GM19240 (cell line): ENCODE results near the gene ABHD14A.
"Not testable (repeated sequence)": the region's sequence is repeated elsewhere in the genome, so short reads cannot be mapped to it uniquely, and the experiment has no call there.

Experiments
- DNase-seq: peaks from one replicate; pipeline ENCODE4 v3.0.0; 2011; ENCODE audit warnings: low spot score; ENCODE audit not compliant: insufficient read length

The ABHD14A gene

GRCh38 chr3:51970606-51971300 is 4.1 kb upstream of the ABHD14A start:
- no peak for DNase-seq

DNA sequence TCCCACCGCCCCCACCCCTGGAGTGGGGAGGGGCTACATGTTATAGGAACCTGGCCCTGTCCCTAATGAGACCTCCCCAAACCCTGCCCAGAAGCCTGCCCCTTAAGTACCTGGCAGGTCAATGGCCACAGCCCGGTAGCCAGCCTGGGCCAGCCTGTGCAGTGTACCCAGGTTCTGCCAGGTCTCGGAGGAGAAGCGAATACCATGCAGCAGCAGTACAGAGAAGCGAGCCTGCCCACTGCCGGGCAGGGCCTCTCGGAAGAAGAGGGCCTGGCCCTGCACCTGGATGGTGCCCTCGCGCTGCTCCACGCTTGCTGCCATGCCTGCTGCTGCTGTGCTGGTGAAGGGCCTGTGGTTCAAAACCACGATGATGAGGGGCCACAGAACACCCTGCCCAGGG is 3.5 kb upstream of the ABHD14A start:
- DNase-seq, result no peak

GRCh38 chr3:51974277-51974962 is 444 bp upstream of the ABHD14A start:
- DNase-seq, result no peak

- DNase-seq, result no peak
These were observed 1.1 kb downstream of the ABHD14A start for GRCh38 chr3:51975852-51976549.

GRCh38 chr3:51977446-51978142 is 2.7 kb downstream of the ABHD14A start:
- DNase-seq, result no peak

GRCh38 chr3:51978143-51978502 is 3.3 kb downstream of the ABHD14A start:
- DNase-seq, result no peak

DNA sequence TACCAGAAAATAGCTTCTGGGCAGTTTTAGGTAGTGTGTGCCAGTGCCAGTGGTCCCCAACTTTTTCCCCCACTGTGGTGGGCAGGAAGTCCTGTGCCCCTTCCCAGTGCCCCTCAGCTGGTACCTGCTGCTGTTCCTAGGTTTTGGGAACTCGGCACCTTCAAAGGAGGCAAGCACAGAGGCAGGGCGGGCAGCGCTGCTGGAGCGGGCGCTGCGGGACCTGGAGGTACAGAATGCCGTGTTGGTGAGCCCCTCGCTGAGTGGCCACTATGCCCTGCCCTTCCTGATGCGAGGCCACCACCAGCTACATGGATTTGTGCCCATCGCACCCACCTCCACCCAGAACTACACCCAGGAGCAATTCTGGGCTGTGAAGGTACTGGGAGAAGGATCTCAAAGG is 5.4 kb downstream of the ABHD14A start:
- no peak for DNase-seq

DNA sequence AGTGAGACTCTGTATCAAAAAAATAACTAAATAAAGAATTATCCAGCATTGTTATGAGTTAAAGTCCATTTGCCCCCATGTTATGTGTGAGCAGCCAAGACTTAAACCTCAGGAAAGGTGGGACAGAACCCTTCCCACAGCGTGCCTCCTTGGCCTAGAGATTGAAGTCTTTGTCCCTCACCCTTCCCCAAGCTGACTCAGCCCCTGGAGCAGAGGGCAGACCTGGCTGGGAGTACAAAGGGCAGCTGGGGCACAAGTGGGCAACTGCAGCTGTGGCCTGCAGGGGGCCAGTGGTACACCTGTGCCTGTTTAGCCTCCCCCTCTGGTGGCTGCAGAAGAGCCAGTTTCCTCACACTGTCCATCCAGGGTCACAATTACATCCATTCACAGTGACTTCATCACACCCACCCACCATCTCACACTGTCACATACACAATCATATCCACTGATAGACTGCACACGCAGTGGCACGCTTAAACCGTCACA is 7.5 kb downstream of the ABHD14A start:
- peak; percentile 79 for DNase-seq

DNA sequence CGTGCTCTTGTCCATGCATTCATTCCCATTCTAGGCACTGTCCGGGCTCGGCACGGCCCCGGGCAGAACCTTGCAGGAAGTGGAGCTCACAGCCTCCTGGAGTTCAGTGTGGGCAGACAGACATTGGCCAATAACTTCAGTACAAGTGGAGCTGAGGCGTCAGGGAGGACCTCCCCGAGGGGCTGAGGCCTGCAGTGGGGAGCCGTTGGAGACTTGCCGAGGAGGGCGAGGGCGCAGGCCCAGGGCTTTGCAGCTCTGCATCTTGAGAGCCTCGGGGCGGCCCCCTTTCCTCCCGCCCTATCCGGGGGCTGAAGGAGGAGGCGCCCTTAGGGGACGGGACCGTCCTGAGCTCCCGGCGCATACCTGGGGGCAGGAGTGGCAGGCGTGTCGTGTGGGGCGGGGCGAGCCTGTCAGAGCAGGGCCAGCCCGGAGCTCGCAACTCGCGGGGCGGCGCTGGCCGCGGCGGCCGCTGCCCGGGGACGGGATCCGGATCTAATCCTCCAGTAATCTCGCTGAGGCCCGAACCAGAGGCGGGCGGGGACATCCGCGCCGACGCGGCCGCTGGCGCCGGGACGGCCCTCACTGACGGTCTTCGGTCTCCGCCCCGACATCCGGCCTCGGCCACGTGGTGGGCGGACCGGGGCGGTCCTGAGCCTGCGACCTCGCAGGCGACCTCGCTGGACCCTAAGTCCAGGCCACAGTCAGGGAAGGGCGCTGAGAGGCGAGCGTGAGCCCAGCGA is 8.1 kb downstream of the ABHD14A start, which contains the start of gene ACY1:
Gene ACY1, plus strand, starts transcription at position 698 of the 740 bp plus-strand sequence. CDS start 530 bp downstream, outside the sequence.
- peak; percentile 95 for DNase-seq

GRCh38 chr3:51983578-51984268 is 8.9 kb downstream of the ABHD14A start:
- no peak for DNase-seq

DNA sequence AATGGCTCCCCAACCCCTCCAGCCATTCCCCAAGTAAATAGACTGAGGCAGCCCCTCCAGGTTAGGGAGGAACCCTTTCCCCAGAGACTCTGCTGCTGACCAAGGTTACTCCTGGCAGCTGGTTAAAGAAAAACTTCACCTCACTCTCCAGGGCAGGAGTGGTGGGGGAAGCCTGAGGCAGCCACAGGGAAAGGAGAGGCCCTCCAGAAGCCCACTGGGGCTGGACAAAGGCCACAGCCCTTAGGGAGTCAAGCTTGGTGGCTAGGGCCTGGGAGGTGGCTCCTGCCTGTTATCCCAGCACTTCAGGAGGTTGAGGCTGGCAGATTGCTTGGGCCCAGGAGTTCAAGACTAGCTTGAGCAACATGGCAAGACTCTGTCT is 9.4 kb downstream of the ABHD14A start:
- DNase-seq, result no peak

- DNase-seq, result no peak
These were observed 10.2 kb downstream of the ABHD14A start for GRCh38 chr3:51985063-51985462.

DNA sequence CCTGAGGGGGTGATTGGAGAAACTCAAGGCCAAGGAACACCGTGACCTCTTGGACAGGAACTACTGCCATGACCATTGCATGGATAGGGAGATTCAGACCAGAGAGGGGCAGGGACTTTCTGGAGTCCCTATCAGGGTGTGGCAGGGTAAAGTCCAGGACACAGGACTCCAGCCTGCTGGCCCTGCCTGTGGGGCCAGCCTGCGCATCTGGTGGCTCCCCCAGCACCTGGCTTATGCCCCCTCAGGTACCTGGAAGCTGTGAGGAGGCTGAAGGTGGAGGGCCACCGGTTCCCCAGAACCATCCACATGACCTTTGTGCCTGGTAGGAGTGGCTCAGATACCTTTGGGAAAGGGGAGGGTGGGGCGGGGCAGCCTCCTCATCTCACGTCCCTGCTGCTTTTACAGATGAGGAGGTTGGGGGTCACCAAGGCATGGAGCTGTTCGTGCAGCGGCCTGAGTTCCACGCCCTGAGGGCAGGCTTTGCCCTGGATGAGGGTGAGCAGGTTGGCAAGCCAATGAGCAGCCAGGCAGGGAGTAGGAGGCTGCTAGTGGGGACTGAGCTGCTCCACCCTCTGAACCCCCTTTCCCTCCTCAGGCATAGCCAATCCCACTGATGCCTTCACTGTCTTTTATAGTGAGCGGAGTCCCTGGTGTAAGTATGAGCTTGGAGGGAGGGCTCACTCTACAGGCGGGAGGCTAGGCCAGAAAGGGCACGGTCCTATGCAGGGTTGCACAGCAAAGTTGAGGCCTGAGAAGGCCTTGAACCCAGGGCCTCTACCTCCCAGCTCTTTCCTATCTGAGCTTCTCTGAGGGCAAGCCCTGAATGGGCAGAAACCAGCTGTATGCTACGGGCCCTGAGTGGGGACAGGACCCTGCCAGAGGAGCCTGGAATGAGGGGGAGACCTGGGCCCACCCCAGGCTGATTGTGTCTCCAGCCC is 11.4 kb downstream of the ABHD14A start:
- DNase-seq, result no peak

DNA sequence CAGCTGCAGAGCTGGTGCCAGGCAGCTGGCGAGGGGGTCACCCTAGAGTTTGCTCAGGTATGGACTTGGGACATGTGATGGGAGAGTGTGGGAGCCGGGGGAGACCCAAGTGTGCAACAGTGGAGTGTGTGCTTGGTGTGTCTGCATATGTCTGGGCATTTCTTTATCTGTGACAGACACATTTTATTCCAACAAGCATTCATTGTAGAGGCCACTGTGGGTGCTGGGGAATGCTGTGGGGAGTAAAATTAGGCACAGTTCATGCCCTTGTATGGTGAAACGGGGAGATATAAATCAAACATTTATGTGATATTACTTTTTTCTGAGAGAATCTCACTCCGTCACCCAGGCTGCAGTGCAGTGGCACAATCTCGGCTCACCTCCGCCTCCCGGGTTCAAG is 12.7 kb downstream of the ABHD14A start:
- DNase-seq, result no peak

GRCh38 chr3:51988286-51989146 is 13.7 kb downstream of the ABHD14A start:
- no peak for DNase-seq

DNA sequence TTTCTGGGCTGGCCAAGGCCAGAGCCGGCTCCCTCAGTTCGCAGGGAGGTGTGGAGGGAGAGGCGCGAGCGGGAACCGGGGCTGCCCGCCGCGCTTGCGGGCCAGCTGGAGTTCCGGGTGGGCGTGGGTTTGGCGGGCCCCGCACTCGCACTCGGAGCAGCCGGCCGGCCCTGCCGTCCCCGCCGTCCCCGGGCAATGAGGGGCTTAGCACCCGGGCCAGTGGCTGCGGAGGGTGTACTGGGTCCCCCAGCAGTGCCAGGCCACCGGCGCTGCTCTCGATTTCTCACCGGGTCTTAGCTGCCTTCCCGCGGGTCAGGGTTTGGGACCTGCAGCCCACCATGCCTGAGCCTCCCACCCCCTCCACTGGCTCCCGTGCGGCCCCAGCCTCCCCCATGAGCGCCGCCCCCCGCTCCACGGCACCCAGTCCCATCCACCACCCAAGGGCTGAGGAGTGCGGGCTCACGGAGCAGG is 15.7 kb downstream of the ABHD14A start:
- not testable (repeated sequence) for DNase-seq

GRCh38 chr3:51992017-51992682 is 17.3 kb downstream of the ABHD14A start:
- DNase-seq, result no peak

DNA sequence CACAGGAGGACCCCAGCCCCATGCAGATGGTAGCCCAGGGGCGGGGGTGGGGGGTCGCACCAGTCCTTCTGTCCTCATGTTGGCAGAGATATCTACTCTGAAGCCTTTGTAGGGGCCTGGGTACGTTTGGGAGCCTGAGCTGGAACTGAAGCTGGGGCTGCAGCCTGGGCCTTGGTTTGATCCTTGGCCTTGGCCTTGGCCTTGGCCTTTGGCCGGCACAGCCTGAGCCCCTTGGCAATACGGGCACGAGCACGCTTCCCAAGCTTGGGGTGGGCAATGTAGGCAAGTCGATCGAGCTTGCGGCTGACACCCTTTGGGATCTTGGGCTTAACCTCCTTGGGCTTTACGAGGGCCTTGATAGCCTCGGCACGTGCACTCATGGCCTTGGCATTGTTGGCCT is 18.8 kb downstream of the ABHD14A start:
- DNase-seq, result not testable (repeated sequence)
